Colon (tissue), 2 donors: ENCODE results near the gene ORAI3.
"Not testable (repeated sequence)": the region's sequence is repeated elsewhere in the genome, so short reads cannot be mapped to it uniquely, and the experiment has no call there.

Experiments used
- FAIRE-seq: peaks from 2 replicates; lab custom pipeline; 2012; peaks lifted over from hg19 to GRCh38; lab: Jason Lieb, UNC
- donor health status: control.
- donor health status: control.

Gene ORAI3

GRCh38 chr16:30924076-30924912 lies 24.6 kb upstream of the ORAI3 start:
- no peak for FAIRE-seq

GRCh38 chr16:30924913-30925631 lies 23.8 kb upstream of the ORAI3 start:
- FAIRE-seq = no peak

GRCh38 chr16:30925632-30925987 lies 23.3 kb upstream of the ORAI3 start:
- FAIRE-seq = no peak

DNA sequence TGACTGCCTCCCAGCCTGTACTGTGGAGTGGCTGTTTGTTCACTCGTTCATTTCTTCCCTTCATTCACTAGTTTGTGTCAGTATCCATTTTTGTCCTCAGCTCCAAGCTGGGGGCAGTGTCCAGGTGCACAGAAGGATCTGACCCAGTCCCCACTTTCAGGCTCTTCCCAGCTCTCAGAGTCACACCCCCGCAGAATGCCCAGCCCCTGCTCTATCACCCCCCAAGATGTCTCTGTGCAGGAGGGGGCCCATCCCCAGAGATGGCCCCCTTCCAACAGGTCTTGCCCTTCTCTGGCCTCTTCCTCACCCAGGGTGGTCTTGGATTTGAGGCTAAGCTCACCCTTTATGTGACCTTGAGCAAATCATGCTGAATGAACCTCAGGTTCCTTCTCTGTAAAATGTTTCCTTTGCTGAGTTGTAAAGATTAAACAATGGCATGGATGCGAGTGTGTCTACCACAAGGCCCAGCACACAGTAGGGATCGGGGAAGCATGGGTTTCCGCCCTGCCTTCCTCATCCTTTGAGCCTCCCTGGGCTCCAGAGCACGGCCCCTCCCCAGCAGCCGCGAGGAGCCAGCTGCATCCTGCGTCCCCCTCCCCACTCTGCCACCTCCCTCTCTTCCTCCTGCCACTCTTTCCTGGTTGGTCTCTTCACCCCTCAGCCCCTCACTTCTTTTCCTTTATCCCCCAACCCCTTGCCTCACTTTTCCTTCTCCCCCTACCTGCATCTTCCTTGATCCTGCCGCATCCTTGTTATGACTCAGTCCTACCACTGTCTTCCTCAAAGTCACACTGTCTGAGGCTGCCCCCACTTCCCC lies 22.7 kb upstream of the ORAI3 start:
- FAIRE-seq = no peak

DNA sequence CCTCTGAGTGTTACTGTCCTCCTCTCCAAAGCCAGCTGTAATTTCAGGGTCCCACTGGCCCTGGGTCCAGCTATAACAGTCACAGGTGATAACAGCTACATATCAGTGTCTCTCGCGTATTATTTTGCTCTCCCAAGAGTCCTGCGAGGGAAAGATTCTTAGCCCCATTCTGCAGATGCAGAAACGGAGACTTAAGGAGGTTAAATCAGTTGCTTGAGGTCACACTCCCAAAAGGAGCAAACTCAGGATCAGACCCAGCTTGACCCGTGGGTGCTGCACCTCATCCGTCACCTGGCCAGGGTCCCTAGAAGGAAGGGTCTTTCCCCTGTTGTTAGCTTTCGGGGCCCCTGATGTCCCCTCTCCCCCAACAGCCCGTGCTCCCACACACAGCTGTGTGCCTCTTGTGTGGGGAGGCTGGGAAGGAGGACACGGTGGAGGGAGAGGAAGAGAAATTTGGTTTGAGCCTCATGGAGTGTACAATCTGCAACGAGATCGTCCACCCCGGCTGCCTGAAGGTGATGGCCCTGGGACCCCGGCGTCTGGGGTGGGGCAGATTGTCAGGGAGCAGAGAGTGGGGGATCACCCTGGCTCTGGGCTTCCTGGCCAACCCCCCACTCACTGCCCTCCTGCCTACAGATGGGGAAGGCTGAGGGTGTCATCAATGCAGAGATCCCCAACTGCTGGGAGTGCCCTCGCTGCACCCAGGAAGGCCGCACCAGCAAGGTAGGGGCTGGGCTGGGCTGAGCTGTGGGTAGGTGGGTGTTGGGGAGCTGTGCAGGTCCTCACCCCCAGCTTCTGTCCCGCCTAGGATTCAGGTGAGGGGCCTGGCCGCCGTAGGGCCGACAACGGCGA lies 21.7 kb upstream of the ORAI3 start:
- no peak for FAIRE-seq

DNA sequence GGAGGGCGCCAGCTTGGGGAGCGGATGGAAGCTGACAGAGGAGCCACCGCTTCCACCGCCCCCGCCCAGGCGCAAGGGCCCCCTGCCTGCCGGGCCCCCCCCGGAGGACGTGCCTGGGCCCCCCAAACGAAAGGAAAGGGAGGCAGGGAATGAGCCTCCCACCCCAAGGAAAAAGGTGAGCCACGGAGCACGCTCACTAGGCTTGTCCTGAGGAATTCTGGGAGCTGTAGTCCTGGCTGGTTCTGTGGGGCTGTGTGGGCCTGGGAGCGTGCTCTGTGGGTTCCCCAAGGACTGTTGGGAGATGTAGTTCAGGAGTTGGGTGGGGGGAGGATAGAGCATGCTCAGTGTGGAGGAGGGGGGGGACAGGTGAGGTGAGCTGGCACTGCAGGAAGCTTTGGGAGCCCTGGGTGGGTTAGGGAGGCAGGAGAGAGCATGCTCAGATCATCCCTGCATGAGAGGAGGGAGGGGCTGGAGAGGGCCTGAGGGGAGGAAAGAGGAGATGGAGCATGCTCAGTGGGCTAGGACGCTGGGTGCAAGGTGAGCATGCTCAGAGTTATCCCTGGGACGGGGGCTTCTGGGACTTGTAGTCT lies 21.0 kb upstream of the ORAI3 start:
- FAIRE-seq = no peak

GRCh38 chr16:30928390-30928789 lies 20.5 kb upstream of the ORAI3 start:
- no peak for FAIRE-seq

GRCh38 chr16:30929167-30929566 lies 19.7 kb upstream of the ORAI3 start:
- FAIRE-seq = no peak

DNA sequence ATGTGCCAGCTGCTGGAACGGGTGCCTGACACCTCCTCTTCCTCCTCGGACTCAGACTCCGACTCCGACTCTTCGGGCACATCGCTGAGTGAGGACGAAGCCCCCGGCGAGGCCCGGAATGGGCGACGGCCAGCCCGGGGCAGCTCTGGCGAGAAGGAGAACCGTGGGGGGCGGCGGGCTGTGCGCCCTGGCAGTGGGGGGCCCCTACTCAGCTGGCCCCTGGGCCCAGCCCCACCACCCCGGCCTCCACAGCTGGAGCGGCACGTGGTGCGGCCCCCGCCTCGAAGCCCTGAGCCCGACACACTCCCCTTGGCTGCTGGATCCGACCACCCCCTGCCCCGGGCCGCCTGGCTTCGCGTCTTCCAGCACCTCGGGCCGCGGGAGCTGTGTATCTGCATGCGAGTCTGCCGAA lies 18.7 kb upstream of the ORAI3 start:
- no peak for FAIRE-seq

DNA sequence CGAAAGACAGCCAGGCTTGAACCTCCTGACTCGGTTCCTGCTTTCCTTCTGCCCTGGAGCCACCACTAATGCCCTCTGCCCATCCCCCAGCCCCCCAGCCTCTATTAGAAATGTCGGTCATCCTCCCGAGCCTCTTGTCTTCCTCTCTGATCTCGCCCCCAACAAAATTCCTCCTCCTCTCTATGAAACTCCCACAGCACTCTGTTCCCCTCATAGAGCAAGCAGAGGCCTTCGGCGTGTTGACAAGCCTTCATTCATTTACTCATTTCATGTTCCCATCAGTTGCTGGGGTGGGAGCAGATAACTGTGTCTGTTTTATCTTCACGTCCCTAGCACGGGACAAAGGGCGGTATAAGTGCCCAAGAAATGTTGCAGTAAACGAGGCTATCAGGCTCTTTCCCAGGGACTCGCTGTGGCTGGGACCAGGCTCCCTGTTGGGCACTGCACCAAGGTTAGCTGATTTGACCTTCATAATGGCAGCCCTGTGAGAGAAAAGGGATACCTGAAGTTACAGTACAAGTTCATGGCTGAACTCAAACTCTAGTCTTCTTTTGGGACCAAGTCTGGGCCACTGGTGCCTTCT lies 17.7 kb upstream of the ORAI3 start:
- FAIRE-seq = no peak

DNA sequence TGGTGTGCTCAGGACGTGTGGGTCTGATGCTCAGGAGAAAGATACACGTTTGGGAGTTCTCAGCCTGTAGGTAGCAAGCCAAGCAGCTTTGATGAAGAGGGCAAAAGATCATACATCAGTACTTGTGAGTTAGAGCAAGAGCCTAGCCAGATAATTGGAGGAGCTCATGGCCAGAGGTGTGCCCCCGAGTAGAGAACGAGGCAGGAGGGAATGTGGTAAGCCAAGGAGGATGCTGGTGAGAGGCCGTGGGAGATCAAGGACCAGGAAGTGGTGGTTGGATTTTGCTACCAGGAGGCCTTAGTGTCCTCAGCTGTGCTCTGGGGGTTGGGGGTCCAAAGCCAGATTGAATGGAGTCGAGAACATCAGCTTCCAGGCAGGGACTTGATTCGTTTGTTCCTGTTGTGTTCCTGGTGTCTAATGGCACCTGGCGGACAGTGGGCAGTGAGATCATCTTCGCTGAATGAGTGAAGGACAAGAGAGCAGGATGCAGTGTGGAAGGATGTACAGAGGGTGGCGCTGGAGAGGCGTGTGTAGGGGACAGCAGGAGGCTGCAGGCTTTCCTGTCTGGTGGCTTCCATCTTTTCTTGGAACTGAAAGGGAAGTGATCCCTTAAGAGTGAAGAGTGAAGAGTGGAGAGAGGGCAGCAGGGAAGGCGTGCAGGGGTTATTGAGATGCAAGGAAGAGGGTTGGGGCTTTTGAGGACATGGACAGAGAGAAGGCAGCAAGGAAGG lies 13.9 kb upstream of the ORAI3 start:
- no peak for FAIRE-seq

- no peak for FAIRE-seq
Observed at GRCh38 chr16:30937692-30938091, 11.2 kb upstream of the ORAI3 start.

DNA sequence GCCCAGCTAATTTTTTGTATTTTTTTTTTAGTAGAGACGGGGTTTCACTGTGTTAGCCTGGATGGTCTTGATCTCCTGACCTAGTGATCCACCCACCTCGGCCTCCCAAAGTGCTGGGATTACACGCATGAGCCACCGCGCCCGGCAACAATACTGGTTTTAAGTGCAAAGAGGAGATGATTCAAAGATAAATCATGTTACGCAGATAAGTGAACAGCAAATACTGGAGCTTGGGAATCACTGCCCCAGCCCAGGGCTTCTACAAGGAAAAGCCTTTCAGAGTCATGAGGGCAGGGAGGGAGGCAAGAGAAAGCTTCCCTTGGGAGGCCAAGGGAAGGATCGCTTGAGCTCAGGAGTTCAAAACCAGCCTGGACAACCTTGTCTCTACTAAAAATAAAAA lies 9.3 kb upstream of the ORAI3 start:
- FAIRE-seq = not testable (repeated sequence)

DNA sequence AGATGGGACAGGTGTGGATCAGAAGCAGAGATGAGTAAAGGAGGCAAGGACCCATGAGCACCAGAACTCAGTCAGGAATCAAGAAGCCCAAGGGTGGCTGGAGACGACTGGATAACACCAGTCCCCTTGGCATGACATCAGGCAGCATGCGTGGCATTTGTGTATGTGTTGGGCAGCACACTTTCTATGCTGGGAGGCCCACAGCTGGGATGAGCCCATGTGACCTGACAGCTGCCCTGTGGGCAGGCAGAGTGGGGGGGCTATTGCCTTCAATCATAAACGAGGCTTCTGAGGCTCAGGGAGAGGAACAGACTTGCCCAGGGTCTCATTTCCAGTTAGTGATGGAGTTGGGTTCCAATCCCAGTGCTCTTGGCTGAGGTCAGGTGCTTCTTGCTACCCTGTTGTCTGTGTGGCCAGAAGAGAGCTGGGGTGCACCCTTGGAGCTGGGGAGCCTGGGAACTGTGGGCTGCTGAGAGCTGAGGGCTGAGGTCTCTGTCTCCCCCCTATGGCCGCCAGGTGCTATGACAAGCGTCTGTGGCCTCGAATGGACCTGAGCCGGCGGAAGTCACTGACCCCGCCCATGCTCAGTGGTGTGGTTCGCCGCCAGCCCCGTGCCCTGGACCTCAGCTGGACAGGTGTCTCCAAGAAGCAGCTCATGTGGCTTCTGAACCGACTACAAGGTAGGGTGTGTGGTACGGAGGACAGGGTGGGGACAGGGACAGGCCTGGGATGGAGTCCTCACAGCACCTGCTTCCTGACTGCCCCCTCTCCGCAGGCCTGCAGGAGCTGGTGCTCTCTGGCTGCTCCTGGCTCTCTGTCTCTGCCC lies 7.1 kb upstream of the ORAI3 start:
- no peak for FAIRE-seq

GRCh38 chr16:30942426-30942806 lies 6.5 kb upstream of the ORAI3 start:
- no peak for FAIRE-seq

GRCh38 chr16:30944352-30944751 lies 4.5 kb upstream of the ORAI3 start:
- FAIRE-seq = no peak

- FAIRE-seq = no peak
Observed at GRCh38 chr16:30946671-30947540, 2.0 kb upstream of the ORAI3 start.

DNA sequence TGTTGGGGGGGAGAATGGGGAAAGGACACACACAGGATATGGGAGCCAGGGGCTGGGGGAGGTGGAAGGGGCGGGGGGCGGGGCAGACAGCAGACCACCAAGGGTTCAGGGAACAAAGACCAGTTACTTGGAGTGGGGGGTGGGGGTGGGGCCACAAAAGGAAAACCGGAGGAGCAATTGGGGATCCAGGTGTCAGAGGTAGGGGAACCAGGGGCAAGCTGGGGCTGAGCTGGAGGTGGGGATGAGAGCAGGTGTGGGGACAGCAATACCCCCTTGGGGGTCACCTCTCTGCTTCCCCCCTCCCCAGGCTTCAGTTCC lies 1.4 kb upstream of the ORAI3 start:
- no peak for FAIRE-seq
